Measurements from ENCODE around the gene PFKM. TPM values are rescaled to one million over a fixed set of nuclear protein-coding genes. Genes with fewer than 3 reads are reported as not detected.

PFKM gene
- total and polyA plus RNA-seq, 9 of the 15 experiments (the other 6 are each of a cell fraction or from before 2014, with no cell fraction given): 16.5 to 39.9 (median 31.7) TPM

GRCh38 chr12:48163150-48163747 lies 44.1 kb downstream of the PFKM start:
- TF ChIP-seq ILF3 (IDR thresholded peaks at IDR 0.05; ENCODE audit: borderline replicate concordance) (no peak), BDP1 (IDR thresholded peaks at IDR 0.05; ENCODE audit: insufficient read depth, insufficient read length) (no peak), STAT5B (CRISPR knock-in tag; IDR thresholded peaks at IDR 0.05) (no peak), HOXB6 (CRISPR knock-in tag; IDR thresholded peaks at IDR 0.05; ENCODE audit: borderline replicate concordance) (no peak), RREB1 (CRISPR knock-in tag; IDR thresholded peaks at IDR 0.05) (no peak), RBM25 (IDR thresholded peaks at IDR 0.05; ENCODE audit: low read depth, low read length, severe bottlenecking) (no peak), CREB1 (IDR thresholded peaks at IDR 0.05) (no peak), CREB1 (CRISPR knock-in tag; IDR thresholded peaks at IDR 0.05) (no peak), HOMEZ (CRISPR knock-in tag; IDR thresholded peaks at IDR 0.05) (no peak), YBX1 (IDR thresholded peaks at IDR 0.05) (no peak), ZNF311 (CRISPR knock-in tag; IDR thresholded peaks at IDR 0.05) (no peak)
- TF ChIP-seq, protein P1, sequence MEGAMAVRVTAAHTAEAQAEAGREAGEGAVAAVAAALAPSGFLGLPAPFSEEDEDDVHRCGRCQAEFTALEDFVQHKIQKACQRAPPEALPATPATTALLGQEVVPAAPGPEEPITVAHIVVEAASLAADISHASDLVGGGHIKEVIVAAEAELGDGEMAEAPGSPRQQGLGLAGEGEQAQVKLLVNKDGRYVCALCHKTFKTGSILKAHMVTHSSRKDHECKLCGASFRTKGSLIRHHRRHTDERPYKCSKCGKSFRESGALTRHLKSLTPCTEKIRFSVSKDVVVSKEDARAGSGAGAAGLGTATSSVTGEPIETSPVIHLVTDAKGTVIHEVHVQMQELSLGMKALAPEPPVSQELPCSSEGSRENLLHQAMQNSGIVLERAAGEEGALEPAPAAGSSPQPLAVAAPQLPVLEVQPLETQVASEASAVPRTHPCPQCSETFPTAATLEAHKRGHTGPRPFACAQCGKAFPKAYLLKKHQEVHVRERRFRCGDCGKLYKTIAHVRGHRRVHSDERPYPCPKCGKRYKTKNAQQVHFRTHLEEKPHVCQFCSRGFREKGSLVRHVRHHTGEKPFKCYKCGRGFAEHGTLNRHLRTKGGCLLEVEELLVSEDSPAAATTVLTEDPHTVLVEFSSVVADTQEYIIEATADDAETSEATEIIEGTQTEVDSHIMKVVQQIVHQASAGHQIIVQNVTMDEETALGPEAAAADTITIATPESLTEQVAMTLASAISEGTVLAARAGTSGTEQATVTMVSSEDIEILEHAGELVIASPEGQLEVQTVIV (CRISPR knock-in tag; IDR thresholded peaks at IDR 0.05; ENCODE audit: borderline replicate concordance): no peak
- BruUV-seq (replicated peaks): no TSS peak
- in situ Hi-C loops (cut with MboI): loop anchor here (10.0 kb wide), 1 partner anchor 198 kb away; the partner anchor contains the start of gene TMEM106C
- Histone ChIP-seq H4K20me1 (replicated peaks; ENCODE audit: control insufficient read depth, insufficient read depth, low read length) (no peaks in the 10 kb centered on the region), H3K36me3 (ENCODE audit: control insufficient read depth, insufficient read depth, low read length) (no peaks in the 10 kb centered on the region), H3K79me2 (ENCODE audit: control insufficient read depth, insufficient read depth, low read length) (no peaks in the 10 kb centered on the region), H3K27me3 (ENCODE audit: control insufficient read depth in 2 of 2, insufficient read depth in 2 of 2, low read length in 2 of 2) (no peaks in the 10 kb centered on the region), H3K4me3 (no peak overlapping the region), H3K9me3 (replicated peaks; ENCODE audit: control insufficient read depth, insufficient read depth, low read depth, low read length) (no peaks in the 10 kb centered on the region), H3K4me1 (replicated peaks in 1 of 2; ENCODE audit: control insufficient read depth in 2 of 2, insufficient read depth in 2 of 2, low read length in 2 of 2) (peaks cover 0 to under 1% of the 10 kb centered on the region in 2 experiments; a peak in 3 of 5 replicates), H3K27ac (ENCODE audit: extremely low read depth, low read depth, low read length) (no peak overlapping the region), H3K9me1 (ENCODE audit: control insufficient read depth, insufficient read depth, low read length) (no peaks in the 10 kb centered on the region), H2AFZ (ENCODE audit: low read depth, low read length) (no peak overlapping the region; the same call in 1 of the 2 replicates), H3K4me2 (ENCODE audit: insufficient read depth, low read length) (no peak overlapping the region), H3K9ac (ENCODE audit: insufficient read depth in 1 of 2, low read depth in 2 of 2, low read length in 2 of 2) (no peak overlapping the region)
- DNase-seq (ENCODE audit: extremely low read depth in 1 of 4, low spot score in 3 of 4): no peak
- POLR2A ChIA-PET: interaction anchor here (0.6 kb wide), 2 partner anchors 376 to 967 kb away, joined by 3 read pairs; no protein-coding TSS in a partner anchor
- intact Hi-C loops (cut with micrococcal nuclease): loop anchor here (1.0 to 10.0 kb wide), 3 partner anchors 26 to 448 kb away; no protein-coding TSS in a partner anchor
- 35% methylated on average over 5 of the region's 5 CpGs for WGBS (ENCODE audit: insufficient coverage, low coverage, missing lambda C conversion rate)
- ATAC-seq: no peak
- CTCF ChIA-PET (ENCODE audit: low intra/inter-chr PET ratio): interaction anchor here (0.7 to 3.6 kb wide), 2 partner anchors 75 to 78 kb away, joined by 3 to 42 read pairs; no protein-coding TSS in a partner anchor
- no peak for FAIRE-seq
